SIG-M5 treated with dmso at 0.1 percent for 504 hours (cell line): Measurements from ENCODE around the gene CTNS.

ENCODE experiments used
- DNase-seq: peaks from one replicate; lab custom pipeline; 2025; ENCODE audit not compliant: unreplicated experiment; lab: John Stamatoyannopoulos, UW

Gene CTNS

GRCh38 chr17:3708366-3708765, 71.8 kb downstream of the CTNS start:
- no peak for DNase-seq

GRCh38 chr17:3710951-3711383, 74.4 kb downstream of the CTNS start:
- DNase-seq, result peak; percentile 90
